K562 (cell line): ENCODE data around the gene ERCC1. TPM values are rescaled to one million over a fixed set of nuclear protein-coding genes. Genes with fewer than 3 reads are reported as not detected.

Experiments used
- CBX3 ChIP-seq, 2 experiments: IDR thresholded peaks; 1 replicate in 1 of 2; 2 replicates in 1 of 2; pipeline ENCODE4 v1.6.1; 2012; ENCODE audit warnings: inconsistent platforms in 2 of 2, low read length in 2 of 2, borderline replicate concordance in 1 of 2, control low read depth in 1 of 2
- CHD4 ChIP-seq: fragments of 200-600 bp; sonication (generic); IDR thresholded peaks from 3 replicates; pipeline ENCODE4 v1.6.1; 2012; ENCODE audit warnings: low read depth, mild to moderate bottlenecking, mixed read lengths, low read length, inconsistent platforms; ENCODE audit not compliant: insufficient read depth, insufficient replicate concordance, poor library complexity, severe bottlenecking
- GATAD2A ChIP-seq: fragments of 450-650 bp; IDR thresholded peaks from 2 replicates; pipeline ENCODE4 v1.6.1; 2017
- HDAC1 ChIP-seq, 2 experiments: fragments of 450-650 bp; IDR thresholded peaks; 2 replicates each; pipeline ENCODE4 v1.6.1; 2016 to 2017; ENCODE audit warnings: inconsistent platforms in 1 of 2, mild to moderate bottlenecking in 1 of 2, moderate library complexity in 1 of 2
- NFRKB ChIP-seq: fragments of 450-650 bp; IDR thresholded peaks from 2 replicates; pipeline ENCODE4 v1.6.1; 2016; ENCODE audit warnings: low read depth
- RBM14 ChIP-seq: fragments of 200-400 bp; formaldehyde crosslinking; IDR thresholded peaks from 2 replicates; pipeline ENCODE4 v1.6.1; 2018; ENCODE audit warnings: low read depth, mild to moderate bottlenecking, low read length, moderate library complexity, borderline replicate concordance; ENCODE audit not compliant: insufficient read depth
- SIN3B ChIP-seq: fragments of 450-650 bp; IDR thresholded peaks from 2 replicates; pipeline ENCODE4 v1.6.1; 2017; ENCODE audit warnings: low read depth, mild to moderate bottlenecking, moderate library complexity
- SMAD4 ChIP-seq: fragments of 250-450 bp; sonication (Bioruptor Pico); conservative IDR thresholded peaks from 2 replicates; pipeline ENCODE4 v1.8.0; 2021; ENCODE audit warnings: inconsistent platforms, mild to moderate bottlenecking, moderate library complexity
- SRSF9 ChIP-seq: fragments of 200-400 bp; formaldehyde crosslinking; IDR thresholded peaks from 2 replicates; pipeline ENCODE4 v1.6.1; 2017; ENCODE audit warnings: low read depth, low read length, borderline replicate concordance
- SUPT5H ChIP-seq: fragments of 450-650 bp; IDR thresholded peaks from 2 replicates; pipeline ENCODE4 v1.6.1; 2016
- ZFP30 ChIP-seq: fragments of 250-450 bp; sonication (Bioruptor Pico); IDR thresholded peaks from 2 replicates; pipeline ENCODE4 v1.8.0; 2022; ENCODE audit warnings: moderate library complexity, mild to moderate bottlenecking, inconsistent platforms, borderline replicate concordance
- ZFP36 ChIP-seq: fragments of 150-350 bp; IDR thresholded peaks from 2 replicates; pipeline ENCODE4 v1.6.1; 2018; ENCODE audit warnings: low read length, low read depth; ENCODE audit not compliant: partially characterized antibody
- ZKSCAN8 ChIP-seq: fragments of 200-800 bp; sonication (Bioruptor generic); IDR thresholded peaks from 2 replicates; pipeline ENCODE4 v1.6.1; 2016; ENCODE audit warnings: missing genetic modification characterization, missing compliant biosample characterization
- polyA plus RNA-seq, 8 experiments: library from polyadenylated mRNA; depleted of rRNA in 4 of 8; stranded (reverse) in 5 of 8; unstranded in 3 of 8; fragments of >200 nt; fragmentation: Nextera tagmentation in 2 of 8; fragmentation: Illumina TruSeq in 1 of 8; extraction: Ambion mirVana in 2 of 8; extraction: Trizol in 1 of 8; gene quantifications; 2 replicates each; pipeline versions ENCODE4 v1.2.1 to v1.2.3, GENCODE V29; 2011 to 2014; ENCODE audit warnings: inconsistent platforms in 1 of 8, missing spikeins in 1 of 8
- total RNA-seq, 7 experiments: library from RNA; depleted of rRNA in 6 of 7; stranded (reverse); fragments of >200 nt in 6 of 7; fragmentation: Illumina TruSeq in 2 of 7; extraction: Trizol in 2 of 7; gene quantifications; 2 replicates each; pipeline versions ENCODE4 v1.2.1 to v1.2.3, GENCODE V29; 2011 to 2021; ENCODE audit warnings: low replicate concordance in 1 of 7
- TF ChIP-seq, protein P1 (sequence below): fragments of 250-450 bp; sonication (Bioruptor Pico); IDR thresholded peaks from 2 replicates; pipeline ENCODE4 v1.5.0; 2022; ENCODE audit warnings: mild to moderate bottlenecking
- TF ChIP-seq, protein P2 (sequence below): fragments of 450-650 bp; formaldehyde crosslinking; conservative IDR thresholded peaks from 2 replicates; pipeline ENCODE4 v1.4.0; 2022; ENCODE audit warnings: mild to moderate bottlenecking, missing genetic modification characterization
- TF ChIP-seq, protein P3 (sequence below): fragments of 450-650 bp; IDR thresholded peaks from 2 replicates; pipeline ENCODE4 v1.6.1; 2017; ENCODE audit warnings: antibody characterized with exemption, mild to moderate bottlenecking
- TF ChIP-seq, protein P4 (sequence below): sonication (generic); formaldehyde crosslinking; IDR thresholded peaks from 2 replicates; pipeline ENCODE4 v1.9.0; 2022; ENCODE audit warnings: mild to moderate bottlenecking, missing genetic modification reagents
- TF ChIP-seq, protein P5 (sequence below): sonication (generic); formaldehyde crosslinking; IDR thresholded peaks from 2 replicates; pipeline ENCODE4 v1.8.0; 2022; ENCODE audit warnings: mild to moderate bottlenecking, missing genetic modification reagents

ERCC1 gene
- total and polyA plus RNA-seq, 9 of the 15 experiments (the other 6 are each of a cell fraction or from before 2014, with no cell fraction given), result 9.3 to 92.6 (median 60.0) TPM

DNA sequence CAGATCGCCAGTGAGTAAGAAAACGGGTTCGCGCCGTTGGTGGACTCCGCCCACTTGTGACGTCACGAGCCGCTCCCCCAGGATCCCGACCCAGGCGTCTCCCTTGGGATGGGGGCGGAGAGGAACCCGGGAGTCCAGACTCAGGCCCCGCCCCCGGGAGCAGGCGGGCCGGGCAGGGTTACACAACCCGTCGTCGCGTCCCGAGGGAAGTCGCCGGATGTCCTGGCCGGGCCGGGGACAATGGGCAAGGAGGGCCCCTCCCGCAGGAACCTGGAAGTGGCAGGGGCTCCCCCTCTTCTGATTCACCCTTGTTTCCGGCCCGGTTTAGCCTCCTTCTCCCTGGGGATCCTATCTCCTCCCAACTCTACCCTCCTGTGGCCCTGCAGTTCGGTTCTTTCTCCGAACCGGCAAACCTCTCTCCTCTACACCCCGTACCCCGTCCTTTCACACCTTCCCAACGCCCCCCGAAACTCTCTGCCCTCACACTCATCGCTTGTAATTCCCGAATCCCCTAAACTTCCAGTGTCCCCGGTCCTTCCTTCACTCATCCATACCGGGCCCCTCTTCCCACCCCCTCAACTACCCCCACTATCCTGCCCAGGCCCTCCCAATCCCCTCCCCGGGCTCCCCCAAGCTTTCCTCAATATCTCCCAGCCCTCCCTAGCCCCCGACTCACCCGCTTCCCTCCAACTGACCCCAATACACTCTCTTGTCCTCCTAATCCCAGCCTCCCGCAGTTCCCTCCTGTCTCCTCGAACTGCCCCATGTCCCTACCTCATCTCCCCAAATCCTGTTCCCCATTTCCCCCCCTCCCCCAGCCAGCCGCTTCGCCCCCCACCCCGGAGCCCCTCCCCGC, 20.0 kb upstream of the ERCC1 start (continued):
- TF ChIP-seq SIN3B (0 out of 2 replicates have a peak, but pooled peaks have one; percentile 41), ZFP30 (CRISPR knock-in tag) (no peak), HDAC1 (IDR thresholded peaks at IDR 0.05) (peak in 1 of 2 experiments; percentile 60; a peak in 1 of 4 replicates), RBM14 (no peak), ZKSCAN8 (CRISPR knock-in tag) (no peak), SRSF9 (no peak), ZFP36 (peak; percentile 5), GATAD2A (peak; percentile 70; the same call in 1 of the 2 replicates), CHD4 (peak; percentile 66), CBX3 (IDR thresholded peaks at IDR 0.05; ENCODE audit: borderline replicate concordance in 1 of 2, low read length in 2 of 2) (no peak), NFRKB (peak; percentile 57), SUPT5H (peak; percentile 63), SMAD4 (CRISPR knock-in tag) (peak; percentile 87)
- TF ChIP-seq, protein P1, sequence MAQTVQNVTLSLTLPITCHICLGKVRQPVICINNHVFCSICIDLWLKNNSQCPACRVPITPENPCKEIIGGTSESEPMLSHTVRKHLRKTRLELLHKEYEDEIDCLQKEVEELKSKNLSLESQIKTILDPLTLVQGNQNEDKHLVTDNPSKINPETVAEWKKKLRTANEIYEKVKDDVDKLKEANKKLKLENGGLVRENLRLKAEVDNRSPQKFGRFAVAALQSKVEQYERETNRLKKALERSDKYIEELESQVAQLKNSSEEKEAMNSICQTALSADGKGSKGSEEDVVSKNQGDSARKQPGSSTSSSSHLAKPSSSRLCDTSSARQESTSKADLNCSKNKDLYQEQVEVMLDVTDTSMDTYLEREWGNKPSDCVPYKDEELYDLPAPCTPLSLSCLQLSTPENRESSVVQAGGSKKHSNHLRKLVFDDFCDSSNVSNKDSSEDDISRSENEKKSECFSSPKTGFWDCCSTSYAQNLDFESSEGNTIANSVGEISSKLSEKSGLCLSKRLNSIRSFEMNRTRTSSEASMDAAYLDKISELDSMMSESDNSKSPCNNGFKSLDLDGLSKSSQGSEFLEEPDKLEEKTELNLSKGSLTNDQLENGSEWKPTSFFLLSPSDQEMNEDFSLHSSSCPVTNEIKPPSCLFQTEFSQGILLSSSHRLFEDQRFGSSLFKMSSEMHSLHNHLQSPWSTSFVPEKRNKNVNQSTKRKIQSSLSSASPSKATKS (CRISPR knock-in tag), result no peak
- TF ChIP-seq, protein P2, sequence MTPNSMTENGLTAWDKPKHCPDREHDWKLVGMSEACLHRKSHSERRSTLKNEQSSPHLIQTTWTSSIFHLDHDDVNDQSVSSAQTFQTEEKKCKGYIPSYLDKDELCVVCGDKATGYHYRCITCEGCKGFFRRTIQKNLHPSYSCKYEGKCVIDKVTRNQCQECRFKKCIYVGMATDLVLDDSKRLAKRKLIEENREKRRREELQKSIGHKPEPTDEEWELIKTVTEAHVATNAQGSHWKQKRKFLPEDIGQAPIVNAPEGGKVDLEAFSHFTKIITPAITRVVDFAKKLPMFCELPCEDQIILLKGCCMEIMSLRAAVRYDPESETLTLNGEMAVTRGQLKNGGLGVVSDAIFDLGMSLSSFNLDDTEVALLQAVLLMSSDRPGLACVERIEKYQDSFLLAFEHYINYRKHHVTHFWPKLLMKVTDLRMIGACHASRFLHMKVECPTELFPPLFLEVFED (CRISPR knock-in tag), result peak; percentile 95
- TF ChIP-seq, protein P3, sequence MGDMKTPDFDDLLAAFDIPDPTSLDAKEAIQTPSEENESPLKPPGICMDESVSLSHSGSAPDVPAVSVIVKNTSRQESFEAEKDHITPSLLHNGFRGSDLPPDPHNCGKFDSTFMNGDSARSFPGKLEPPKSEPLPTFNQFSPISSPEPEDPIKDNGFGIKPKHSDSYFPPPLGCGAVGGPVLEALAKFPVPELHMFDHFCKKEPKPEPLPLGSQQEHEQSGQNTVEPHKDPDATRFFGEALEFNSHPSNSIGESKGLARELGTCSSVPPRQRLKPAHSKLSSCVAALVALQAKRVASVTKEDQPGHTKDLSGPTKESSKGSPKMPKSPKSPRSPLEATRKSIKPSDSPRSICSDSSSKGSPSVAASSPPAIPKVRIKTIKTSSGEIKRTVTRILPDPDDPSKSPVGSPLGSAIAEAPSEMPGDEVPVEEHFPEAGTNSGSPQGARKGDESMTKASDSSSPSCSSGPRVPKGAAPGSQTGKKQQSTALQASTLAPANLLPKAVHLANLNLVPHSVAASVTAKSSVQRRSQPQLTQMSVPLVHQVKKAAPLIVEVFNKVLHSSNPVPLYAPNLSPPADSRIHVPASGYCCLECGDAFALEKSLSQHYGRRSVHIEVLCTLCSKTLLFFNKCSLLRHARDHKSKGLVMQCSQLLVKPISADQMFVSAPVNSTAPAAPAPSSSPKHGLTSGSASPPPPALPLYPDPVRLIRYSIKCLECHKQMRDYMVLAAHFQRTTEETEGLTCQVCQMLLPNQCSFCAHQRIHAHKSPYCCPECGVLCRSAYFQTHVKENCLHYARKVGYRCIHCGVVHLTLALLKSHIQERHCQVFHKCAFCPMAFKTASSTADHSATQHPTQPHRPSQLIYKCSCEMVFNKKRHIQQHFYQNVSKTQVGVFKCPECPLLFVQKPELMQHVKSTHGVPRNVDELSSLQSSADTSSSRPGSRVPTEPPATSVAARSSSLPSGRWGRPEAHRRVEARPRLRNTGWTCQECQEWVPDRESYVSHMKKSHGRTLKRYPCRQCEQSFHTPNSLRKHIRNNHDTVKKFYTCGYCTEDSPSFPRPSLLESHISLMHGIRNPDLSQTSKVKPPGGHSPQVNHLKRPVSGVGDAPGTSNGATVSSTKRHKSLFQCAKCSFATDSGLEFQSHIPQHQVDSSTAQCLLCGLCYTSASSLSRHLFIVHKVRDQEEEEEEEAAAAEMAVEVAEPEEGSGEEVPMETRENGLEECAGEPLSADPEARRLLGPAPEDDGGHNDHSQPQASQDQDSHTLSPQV, result peak; percentile 32; the same call in 1 of the 2 replicates
- TF ChIP-seq, protein P4, sequence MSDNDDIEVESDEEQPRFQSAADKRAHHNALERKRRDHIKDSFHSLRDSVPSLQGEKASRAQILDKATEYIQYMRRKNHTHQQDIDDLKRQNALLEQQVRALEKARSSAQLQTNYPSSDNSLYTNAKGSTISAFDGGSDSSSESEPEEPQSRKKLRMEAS (CRISPR knock-in tag), result no peak
- TF ChIP-seq, protein P5, sequence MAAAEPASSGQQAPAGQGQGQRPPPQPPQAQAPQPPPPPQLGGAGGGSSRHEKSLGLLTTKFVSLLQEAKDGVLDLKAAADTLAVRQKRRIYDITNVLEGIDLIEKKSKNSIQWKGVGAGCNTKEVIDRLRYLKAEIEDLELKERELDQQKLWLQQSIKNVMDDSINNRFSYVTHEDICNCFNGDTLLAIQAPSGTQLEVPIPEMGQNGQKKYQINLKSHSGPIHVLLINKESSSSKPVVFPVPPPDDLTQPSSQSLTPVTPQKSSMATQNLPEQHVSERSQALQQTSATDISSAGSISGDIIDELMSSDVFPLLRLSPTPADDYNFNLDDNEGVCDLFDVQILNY (CRISPR knock-in tag), result no peak
